ENCODE measurements around the gene RGMB.

Gene RGMB

GRCh38 chr5:98827588-98828284 lies 54.3 kb downstream of the RGMB start:
- DNase-seq (ENCODE audit: low read depth) = no peak

- no peak for DNase-seq (ENCODE audit: low read depth)
These were observed 62.7 kb downstream of the RGMB start for GRCh38 chr5:98836175-98836574.

- no peak for DNase-seq (ENCODE audit: low read depth)
These were observed 66.3 kb downstream of the RGMB start for GRCh38 chr5:98839469-98840383.

- DNase-seq (ENCODE audit: low read depth) = no peak
These were observed 67.5 kb downstream of the RGMB start for GRCh38 chr5:98840946-98841345.

GRCh38 chr5:98843481-98843880 lies 70.0 kb downstream of the RGMB start:
- no peak for DNase-seq (ENCODE audit: low read depth)

- no peak for DNase-seq (ENCODE audit: low read depth)
These were observed 71.4 kb downstream of the RGMB start for GRCh38 chr5:98844865-98845264.

GRCh38 chr5:98845878-98846277 lies 72.4 kb downstream of the RGMB start:
- no peak for DNase-seq (ENCODE audit: low read depth)
